ENCODE data around the gene GALNT13.

The GALNT13 gene

DNA sequence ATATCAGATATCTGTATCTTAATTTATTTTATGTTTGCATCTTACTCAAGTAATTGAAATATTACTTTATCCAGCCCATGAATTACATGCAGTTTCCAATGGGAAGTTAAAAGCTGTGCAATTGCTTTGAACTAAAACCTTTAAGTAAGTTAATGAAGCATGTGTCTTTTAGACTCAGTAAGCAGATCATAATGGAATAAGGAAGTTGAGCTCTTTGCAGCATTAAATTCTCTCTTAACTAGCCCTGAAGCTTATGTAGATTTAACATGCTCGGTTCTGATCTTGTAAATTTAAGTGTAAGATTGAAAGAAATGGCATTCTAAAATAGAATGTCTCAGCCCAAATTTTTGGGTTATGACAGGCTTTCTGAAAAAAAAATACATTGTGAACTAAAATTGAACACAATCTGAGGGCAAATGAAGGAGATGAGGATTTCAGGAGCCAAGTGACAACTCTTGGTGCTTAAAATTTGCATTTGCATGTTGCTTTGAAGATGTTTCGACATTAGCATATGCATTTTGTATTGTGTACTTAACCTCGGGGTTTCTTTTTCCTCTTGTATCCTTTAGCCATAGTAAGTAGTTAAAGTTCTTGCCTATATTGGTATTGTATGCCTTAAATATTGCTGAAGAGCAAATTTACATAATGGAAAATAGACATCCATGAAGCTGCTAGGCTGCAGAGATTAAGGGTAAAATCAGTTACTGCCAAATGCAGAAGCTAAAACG is 529.0 kb downstream of the GALNT13 start:
- no peak overlapping the region for H3K4me3 ChIP-seq (ENCODE audit: control insufficient read depth, low read depth, low read length)
- TF ChIP-seq CTCF (conservative IDR thresholded peaks at IDR 0.05; ENCODE audit: control insufficient read depth, insufficient read depth, low read depth, low read length) = no peak
- no peak for DNase-seq (ENCODE audit: low read depth)

- peak; percentile 38 for TF ChIP-seq CTCF (conservative IDR thresholded peaks at IDR 0.05; ENCODE audit: control insufficient read depth, insufficient read depth, low read depth, low read length)
- no peak overlapping the region for H3K4me3 ChIP-seq (ENCODE audit: control insufficient read depth, low read depth, low read length)
- DNase-seq (ENCODE audit: low read depth) = peak; percentile 38
Observed at GRCh38 chr2:154402213-154402612, 530.5 kb downstream of the GALNT13 start.

GRCh38 chr2:154403242-154403790 is 531.6 kb downstream of the GALNT13 start:
- no peak for DNase-seq (ENCODE audit: low read depth)
- TF ChIP-seq CTCF (conservative IDR thresholded peaks at IDR 0.05; ENCODE audit: control insufficient read depth, insufficient read depth, low read depth, low read length) = no peak
- H3K4me3 ChIP-seq (ENCODE audit: control insufficient read depth, low read depth, low read length) = no peak overlapping the region

DNA sequence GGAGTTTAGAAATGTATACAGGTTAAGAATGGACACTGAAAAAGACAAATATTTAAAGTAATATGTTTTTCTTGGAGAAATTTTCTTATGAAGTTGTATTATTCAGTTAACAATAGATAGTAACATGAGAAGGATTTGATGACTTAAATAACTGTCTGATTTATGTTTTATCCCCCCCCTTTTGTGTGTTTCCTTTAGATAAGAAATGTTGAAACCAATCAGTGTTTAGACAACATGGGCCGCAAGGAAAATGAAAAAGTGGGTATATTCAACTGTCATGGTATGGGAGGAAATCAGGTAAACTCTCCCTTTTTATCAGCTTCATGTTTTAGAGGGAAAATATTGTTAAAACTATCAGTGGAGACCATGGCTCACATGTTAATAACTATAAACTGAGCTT is 537.1 kb downstream of the GALNT13 start:
- TF ChIP-seq CTCF (conservative IDR thresholded peaks at IDR 0.05; ENCODE audit: control insufficient read depth, insufficient read depth, low read depth, low read length) = no peak
- no peak for DNase-seq (ENCODE audit: low read depth)
- H3K4me3 ChIP-seq (ENCODE audit: control insufficient read depth, low read depth, low read length) = no peak overlapping the region

DNA sequence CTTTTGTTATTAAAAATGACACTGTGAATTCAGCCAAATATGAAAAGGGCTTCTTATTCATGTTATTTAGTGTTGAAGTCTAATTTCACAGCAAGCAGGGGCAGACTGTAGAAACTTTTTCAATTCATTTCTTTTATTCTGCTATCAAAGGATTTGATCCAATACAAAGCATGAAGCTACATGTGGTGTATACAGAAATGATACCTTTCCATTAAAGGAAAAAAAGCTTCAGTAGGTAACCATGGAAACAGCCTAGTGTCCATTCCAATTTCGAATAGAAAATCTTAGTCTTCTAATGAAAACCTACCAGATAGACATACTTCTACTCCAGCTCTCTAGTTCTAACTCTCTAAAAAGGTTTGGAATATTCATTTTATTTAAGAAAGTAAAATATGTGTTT is 550.5 kb downstream of the GALNT13 start:
- no peak for TF ChIP-seq CTCF (conservative IDR thresholded peaks at IDR 0.05; ENCODE audit: control insufficient read depth, insufficient read depth, low read depth, low read length)
- H3K4me3 ChIP-seq (ENCODE audit: control insufficient read depth, low read depth, low read length) = no peak overlapping the region
- DNase-seq (ENCODE audit: low read depth) = no peak

- no peak for TF ChIP-seq CTCF (conservative IDR thresholded peaks at IDR 0.05; ENCODE audit: control insufficient read depth, insufficient read depth, low read depth, low read length)
- DNase-seq (ENCODE audit: low read depth) = no peak
- no peak overlapping the region for H3K4me3 ChIP-seq (ENCODE audit: control insufficient read depth, low read depth, low read length)
Observed at GRCh38 chr2:154425994-154426393, 554.3 kb downstream of the GALNT13 start.
